K562 (cell line): ENCODE results near the gene CHST12. TPM values are rescaled to one million over a fixed set of nuclear protein-coding genes. Genes with fewer than 3 reads are reported as not detected.
A peak's percentile ranks its signal among the peaks of the same experiment; 100 is the strongest.

Source experiments
- CBFB ChIP-seq: sonication (generic); formaldehyde crosslinking; IDR thresholded peaks from 2 replicates; pipeline ENCODE4 v1.4.0; 2020; ENCODE audit warnings: mild to moderate bottlenecking, missing genetic modification reagents
- CREM ChIP-seq: IDR thresholded peaks from 2 replicates; pipeline ENCODE4 v1.6.1; 2014; ENCODE audit warnings: antibody characterized with exemption, low read depth
- CTCF ChIP-seq, 3 experiments: IDR thresholded peaks in 2 of 3; conservative IDR thresholded peaks in 1 of 3; 2 replicates each; pipeline ENCODE4 v1.5.1; 2011 to 2012; ENCODE audit warnings: low read length in 3 of 3, mild to moderate bottlenecking in 3 of 3, control low read depth in 2 of 3, improper control_type of control experiment in 1 of 3, inconsistent platforms in 1 of 3, low read depth in 1 of 3, mixed read lengths in 1 of 3, moderate library complexity in 1 of 3; ENCODE audit not compliant: insufficient read depth in 2 of 3
- KLF10 ChIP-seq: fragments of 250-450 bp; sonication (Bioruptor Pico); IDR thresholded peaks from 2 replicates; pipeline ENCODE4 v1.6.1; 2021; ENCODE audit warnings: matching md5 sums
- MITF ChIP-seq: IDR thresholded peaks from 2 replicates; pipeline ENCODE4 v1.6.1; 2014; ENCODE audit warnings: antibody characterized with exemption
- NRF1 ChIP-seq, 2 experiments: fragments of 450-650 bp; IDR thresholded peaks in 1 of 2; conservative IDR thresholded peaks in 1 of 2; 2 replicates each; pipeline ENCODE4 v1.6.1; 2014; ENCODE audit warnings: mild to moderate bottlenecking in 2 of 2
- RB1 ChIP-seq: fragments of 450-650 bp; IDR thresholded peaks from 2 replicates; pipeline ENCODE4 v1.6.1; 2017; ENCODE audit warnings: low read depth, mild to moderate bottlenecking
- RBM14 ChIP-seq: fragments of 200-400 bp; formaldehyde crosslinking; IDR thresholded peaks from 2 replicates; pipeline ENCODE4 v1.6.1; 2018; ENCODE audit warnings: low read depth, mild to moderate bottlenecking, low read length, moderate library complexity, borderline replicate concordance; ENCODE audit not compliant: insufficient read depth
- TFAP4 ChIP-seq: sonication (generic); formaldehyde crosslinking; IDR thresholded peaks from 2 replicates; pipeline ENCODE4 v1.8.0; 2022; ENCODE audit warnings: missing genetic modification reagents, mild to moderate bottlenecking, moderate library complexity, borderline replicate concordance
- UBTF ChIP-seq, 2 experiments: IDR thresholded peaks; 2 replicates each; pipeline ENCODE4 v1.6.1; 2012; ENCODE audit warnings: improper control_type of control experiment in 2 of 2, low read depth in 2 of 2, low read length in 2 of 2, borderline replicate concordance in 1 of 2
- ZBTB7A ChIP-seq: IDR thresholded peaks from 2 replicates; pipeline ENCODE4 v1.6.1; 2011; ENCODE audit warnings: low read depth, mild to moderate bottlenecking, low read length, moderate library complexity, borderline replicate concordance; ENCODE audit not compliant: control insufficient read depth
- polyA plus RNA-seq, 8 experiments: library from polyadenylated mRNA; depleted of rRNA in 4 of 8; stranded (reverse) in 5 of 8; unstranded in 3 of 8; fragments of >200 nt; fragmentation: Nextera tagmentation in 2 of 8; fragmentation: Illumina TruSeq in 1 of 8; extraction: Ambion mirVana in 2 of 8; extraction: Trizol in 1 of 8; gene quantifications; 2 replicates each; pipeline versions ENCODE4 v1.2.1 to v1.2.3, GENCODE V29; 2011 to 2014; ENCODE audit warnings: inconsistent platforms in 1 of 8, missing spikeins in 1 of 8
- total RNA-seq, 7 experiments: library from RNA; depleted of rRNA in 6 of 7; stranded (reverse); fragments of >200 nt in 6 of 7; fragmentation: Illumina TruSeq in 2 of 7; extraction: Trizol in 2 of 7; gene quantifications; 2 replicates each; pipeline versions ENCODE4 v1.2.1 to v1.2.3, GENCODE V29; 2011 to 2021; ENCODE audit warnings: low replicate concordance in 1 of 7

CHST12 gene
- total and polyA plus RNA-seq, 9 of the 15 experiments (the other 6 are each of a cell fraction or from before 2014, with no cell fraction given) = 0.18 to 19.8 (median 3.6) TPM

- TF ChIP-seq CTCF (IDR thresholded peaks at IDR 0.05 in 2 of 3, conservative IDR thresholded peaks at IDR 0.05 in 1 of 3; ENCODE audit: insufficient read depth in 2 of 3, low read depth in 1 of 3, low read length in 3 of 3) = peak in 2 of 3 experiments; percentile 41 to 50; a peak in 3 of 6 replicates
- peak; percentile 35; the same call in 1 of the 2 replicates for TF ChIP-seq CREM
- TF ChIP-seq RB1 = peak; percentile 29; the same call in 1 of the 2 replicates
- TF ChIP-seq ZBTB7A = peak; percentile 37; the same call in 1 of the 2 replicates
- TF ChIP-seq MITF = no peak
- TF ChIP-seq CBFB (CRISPR knock-in tag) = 0 out of 2 replicates have a peak, but pooled peaks have one; percentile 51
- TF ChIP-seq NRF1 (conservative IDR thresholded peaks at IDR 0.05 in 1 of 2, IDR thresholded peaks at IDR 0.05 in 1 of 2) = peak in 1 of 2 experiments; percentile 25; a peak in 1 of 4 replicates
- TF ChIP-seq UBTF (IDR thresholded peaks at IDR 0.05; ENCODE audit: borderline replicate concordance in 1 of 2, low read depth in 2 of 2, low read length in 2 of 2) = 0 out of 4 replicates have a peak, but pooled peaks of 1 of the 2 experiments have one; percentile 35
- TF ChIP-seq TFAP4 = peak; percentile 67; the same call in 1 of the 2 replicates
- peak; percentile 49; the same call in 1 of the 2 replicates for TF ChIP-seq RBM14
- no peak for TF ChIP-seq KLF10 (CRISPR knock-in tag)
- TF ChIP-seq, all 486 proteins: peak for 16
Observed at GRCh38 chr7:2474813-2475677, 71.6 kb downstream of the CHST12 start (continued).
